ENCODE measurements around the gene MTCH2. TPM values are rescaled to one million over a fixed set of nuclear protein-coding genes. Genes with fewer than 3 reads are reported as not detected.

The MTCH2 gene
- total RNA-seq, 1 experiment from 2014 or later: 138 TPM

DNA sequence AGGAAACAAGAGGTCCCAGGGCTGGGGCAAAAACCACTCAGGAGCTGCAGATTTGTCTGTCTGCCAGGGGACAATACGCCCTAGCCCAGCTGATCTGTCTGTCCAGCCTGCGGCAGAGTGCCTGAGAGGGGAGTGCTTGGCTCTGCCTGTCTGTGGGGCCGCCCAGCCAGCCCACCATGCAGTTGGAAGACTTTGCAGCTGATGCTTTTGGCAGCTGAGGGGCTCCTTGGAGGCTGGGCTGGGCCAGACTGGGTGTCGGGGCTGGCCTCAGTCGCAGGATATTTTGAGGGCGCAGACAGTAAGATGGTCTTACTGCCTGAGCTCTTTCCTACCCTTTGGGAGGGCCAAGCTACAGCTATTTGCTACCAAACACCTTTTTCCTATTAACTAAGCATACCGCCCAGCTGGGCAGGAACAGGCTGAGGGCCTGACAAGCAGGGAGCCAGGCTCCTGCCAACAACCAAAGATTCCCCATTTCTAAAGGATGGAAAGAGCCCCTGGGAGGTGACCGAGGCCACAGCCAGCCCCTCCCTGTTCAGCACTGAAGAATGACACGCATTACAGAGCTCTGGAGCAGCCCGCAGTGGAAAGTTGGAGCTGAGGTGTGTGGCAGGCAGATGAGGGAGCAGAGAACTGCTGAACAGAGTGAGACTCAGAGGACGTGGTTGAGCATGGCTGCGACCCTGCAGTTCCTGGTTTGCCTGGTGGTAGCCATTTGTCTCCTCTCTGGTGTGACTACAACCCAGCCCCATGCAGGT lies 56.1 kb downstream of the MTCH2 start, which contains the start of gene FAM180B:
Gene FAM180B, plus strand, starts transcription at position 581 of the 758 bp plus-strand sequence. Its CDS starts 91 bp downstream, at position 672.
- Histone ChIP-seq H2AFZ (ENCODE audit: low read depth, low read length, poor library complexity, severe bottlenecking) (no peak within 1 kb of the TSS), H3K27me3 (ENCODE audit: insufficient read depth, low read length) (no peaks in the 10 kb centered on the region), H3K9me3 (ENCODE audit: control insufficient read depth in 1 of 2, insufficient read depth in 1 of 2, low read depth in 1 of 2, low read length in 2 of 2) (no peaks in the 10 kb centered on the region), H3K4me1 (ENCODE audit: control insufficient read depth in 1 of 2, insufficient read depth in 2 of 2, low read length in 2 of 2) (no peaks in the 10 kb centered on the region), H3K4me3 (replicated peaks in 1 of 2; ENCODE audit: low read depth in 1 of 2, low read length in 2 of 2) (no peak within 1 kb of the TSS), H3K4me2 (ENCODE audit: low read length) (no peak within 1 kb of the TSS), H3K27ac (ENCODE audit: low read depth, low read length) (no peak within 1 kb of the TSS), H4K20me1 (ENCODE audit: insufficient read depth) (no peaks in the 10 kb centered on the region), H3K9ac (ENCODE audit: low read length) (no peak within 1 kb of the TSS), H3K79me2 (ENCODE audit: insufficient read depth, low read length) (peaks cover 10% of the 10 kb centered on the region), H3K9me2 (ENCODE audit: insufficient read depth) (no peaks in the 10 kb centered on the region), H3K36me3 (ENCODE audit: control insufficient read depth in 1 of 2, insufficient read depth in 2 of 2, low read length in 2 of 2) (peaks cover 22 to 30% of the 10 kb centered on the region in 2 experiments)
- POLR2A ChIA-PET: no interaction called here
- BruUV-seq (replicated peaks): no TSS peak
- no peak for ATAC-seq
- CTCF ChIA-PET: no interaction called here
- DNase-seq (ENCODE audit: low read depth, low spot score): no peak
- intact Hi-C loops (cut with micrococcal nuclease): no loop called here
- RAD21 ChIA-PET (ENCODE audit: low non-redundant PET in 1 of 2, low total read pairs in 2 of 2, uncharacterized antibody in 2 of 2, unreplicated experiment in 2 of 2): no interaction called here
- no peak for TF ChIP-seq ZNF274 (IDR thresholded peaks at IDR 0.05; ENCODE audit: low read depth, low read length)
- no peak for TF ChIP-seq POLR2AphosphoS5 (IDR thresholded peaks at IDR 0.05; ENCODE audit: low read depth, low read length)
- no peak for TF ChIP-seq ZFX (IDR thresholded peaks at IDR 0.05)
- no peak for TF ChIP-seq CEBPB (IDR thresholded peaks at IDR 0.05; ENCODE audit: low read depth)
- no peak for TF ChIP-seq FOSL1 (IDR thresholded peaks at IDR 0.05; ENCODE audit: low read depth)
- TF ChIP-seq TCF7L2 (IDR thresholded peaks at IDR 0.05; ENCODE audit: borderline replicate concordance, extremely low read depth, insufficient read depth, insufficient read length): no peak
- TF ChIP-seq CTCF (IDR thresholded peaks at IDR 0.05 in 2 of 3, conservative IDR thresholded peaks at IDR 0.05 in 1 of 3; ENCODE audit: borderline replicate concordance in 1 of 3, insufficient read depth in 1 of 3, low read depth in 2 of 3, low read length in 2 of 3): no peak
- TF ChIP-seq POLR2A (IDR thresholded peaks at IDR 0.05; ENCODE audit: borderline replicate concordance, extremely low read depth, insufficient read depth, insufficient read length): no peak
- TF ChIP-seq EZH2phosphoT487 (IDR thresholded peaks at IDR 0.05; ENCODE audit: borderline replicate concordance): no peak
- TF ChIP-seq, protein P1, sequence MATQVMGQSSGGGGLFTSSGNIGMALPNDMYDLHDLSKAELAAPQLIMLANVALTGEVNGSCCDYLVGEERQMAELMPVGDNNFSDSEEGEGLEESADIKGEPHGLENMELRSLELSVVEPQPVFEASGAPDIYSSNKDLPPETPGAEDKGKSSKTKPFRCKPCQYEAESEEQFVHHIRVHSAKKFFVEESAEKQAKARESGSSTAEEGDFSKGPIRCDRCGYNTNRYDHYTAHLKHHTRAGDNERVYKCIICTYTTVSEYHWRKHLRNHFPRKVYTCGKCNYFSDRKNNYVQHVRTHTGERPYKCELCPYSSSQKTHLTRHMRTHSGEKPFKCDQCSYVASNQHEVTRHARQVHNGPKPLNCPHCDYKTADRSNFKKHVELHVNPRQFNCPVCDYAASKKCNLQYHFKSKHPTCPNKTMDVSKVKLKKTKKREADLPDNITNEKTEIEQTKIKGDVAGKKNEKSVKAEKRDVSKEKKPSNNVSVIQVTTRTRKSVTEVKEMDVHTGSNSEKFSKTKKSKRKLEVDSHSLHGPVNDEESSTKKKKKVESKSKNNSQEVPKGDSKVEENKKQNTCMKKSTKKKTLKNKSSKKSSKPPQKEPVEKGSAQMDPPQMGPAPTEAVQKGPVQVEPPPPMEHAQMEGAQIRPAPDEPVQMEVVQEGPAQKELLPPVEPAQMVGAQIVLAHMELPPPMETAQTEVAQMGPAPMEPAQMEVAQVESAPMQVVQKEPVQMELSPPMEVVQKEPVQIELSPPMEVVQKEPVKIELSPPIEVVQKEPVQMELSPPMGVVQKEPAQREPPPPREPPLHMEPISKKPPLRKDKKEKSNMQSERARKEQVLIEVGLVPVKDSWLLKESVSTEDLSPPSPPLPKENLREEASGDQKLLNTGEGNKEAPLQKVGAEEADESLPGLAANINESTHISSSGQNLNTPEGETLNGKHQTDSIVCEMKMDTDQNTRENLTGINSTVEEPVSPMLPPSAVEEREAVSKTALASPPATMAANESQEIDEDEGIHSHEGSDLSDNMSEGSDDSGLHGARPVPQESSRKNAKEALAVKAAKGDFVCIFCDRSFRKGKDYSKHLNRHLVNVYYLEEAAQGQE (IDR thresholded peaks at IDR 0.05; ENCODE audit: low read depth): no peak
- TF ChIP-seq MAX (IDR thresholded peaks at IDR 0.05): no peak
- TF ChIP-seq CBX3 (IDR thresholded peaks at IDR 0.05; ENCODE audit: low read depth): no peak
- TF ChIP-seq EZH2 (IDR thresholded peaks at IDR 0.05): no peak
- TF ChIP-seq SIN3A (IDR thresholded peaks at IDR 0.05; ENCODE audit: low read depth): no peak
- TF ChIP-seq ATF3 (IDR thresholded peaks at IDR 0.05): no peak
- no peak for TF ChIP-seq ZBTB33 (IDR thresholded peaks at IDR 0.05; ENCODE audit: extremely low read depth, insufficient replicate concordance, low read length)
- no peak for TF ChIP-seq YY1 (IDR thresholded peaks at IDR 0.05; ENCODE audit: extremely low read depth, insufficient replicate concordance, low read depth, low read length)

Measured in HCT116 (cell line).